HG02763 (cell line): ENCODE data around the gene CREB5.
"Not testable (repeated sequence)": the region's sequence is repeated elsewhere in the genome, so short reads cannot be mapped to it uniquely, and the experiment has no call there.

Source experiments
- ATAC-seq: cut with Tn5 transposase; IDR thresholded peaks from one replicate; pipeline ENCODE4 v1.9.1; 2021; ENCODE audit warnings: mild to moderate bottlenecking, moderate library complexity; ENCODE audit not compliant: unreplicated experiment

CREB5 gene, protein sequence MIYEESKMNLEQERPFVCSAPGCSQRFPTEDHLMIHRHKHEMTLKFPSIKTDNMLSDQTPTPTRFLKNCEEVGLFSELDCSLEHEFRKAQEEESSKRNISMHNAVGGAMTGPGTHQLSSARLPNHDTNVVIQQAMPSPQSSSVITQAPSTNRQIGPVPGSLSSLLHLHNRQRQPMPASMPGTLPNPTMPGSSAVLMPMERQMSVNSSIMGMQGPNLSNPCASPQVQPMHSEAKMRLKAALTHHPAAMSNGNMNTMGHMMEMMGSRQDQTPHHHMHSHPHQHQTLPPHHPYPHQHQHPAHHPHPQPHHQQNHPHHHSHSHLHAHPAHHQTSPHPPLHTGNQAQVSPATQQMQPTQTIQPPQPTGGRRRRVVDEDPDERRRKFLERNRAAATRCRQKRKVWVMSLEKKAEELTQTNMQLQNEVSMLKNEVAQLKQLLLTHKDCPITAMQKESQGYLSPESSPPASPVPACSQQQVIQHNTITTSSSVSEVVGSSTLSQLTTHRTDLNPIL

DNA sequence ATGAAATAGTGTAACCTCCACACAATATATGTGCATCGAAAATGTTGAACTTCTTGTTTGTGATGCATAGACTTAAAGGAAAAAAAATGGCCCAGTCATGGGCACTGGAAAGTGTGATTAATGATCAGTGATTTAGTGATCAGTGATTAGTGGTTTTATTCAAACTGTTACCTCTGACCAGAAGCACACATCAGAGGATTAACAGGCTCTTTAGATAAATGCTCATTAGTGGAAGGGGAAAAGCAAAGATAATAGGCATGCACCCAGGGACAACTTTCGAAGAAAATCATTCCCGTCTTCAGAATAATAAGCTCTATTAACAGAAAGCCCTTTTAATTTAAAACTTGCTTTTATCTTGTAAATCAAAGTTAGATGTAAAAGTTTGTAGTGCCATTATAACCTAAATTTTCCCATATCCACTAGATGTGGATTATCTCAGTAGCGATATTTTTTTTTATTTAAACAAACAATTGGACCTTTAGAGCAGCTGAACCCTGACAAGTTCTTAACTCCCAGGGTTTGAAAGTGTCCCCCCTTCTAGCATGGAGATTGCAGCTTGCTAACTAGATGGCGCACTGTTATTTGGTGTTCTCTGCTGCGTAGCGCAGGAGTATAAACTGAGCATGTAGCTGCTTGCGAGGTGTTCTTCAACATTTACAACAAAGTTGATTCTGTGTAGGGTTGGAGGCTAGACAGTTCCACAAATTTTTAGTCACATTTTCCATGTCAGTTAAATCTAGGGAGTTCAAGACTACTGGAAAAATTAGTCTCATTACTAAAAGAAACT lies at the start of gene CREB5:
CREB5 (plus strand) TSS at position 643 of the 787 bp plus-strand sequence. CDS start 397 bp downstream, outside the sequence.
- no peak for ATAC-seq

DNA sequence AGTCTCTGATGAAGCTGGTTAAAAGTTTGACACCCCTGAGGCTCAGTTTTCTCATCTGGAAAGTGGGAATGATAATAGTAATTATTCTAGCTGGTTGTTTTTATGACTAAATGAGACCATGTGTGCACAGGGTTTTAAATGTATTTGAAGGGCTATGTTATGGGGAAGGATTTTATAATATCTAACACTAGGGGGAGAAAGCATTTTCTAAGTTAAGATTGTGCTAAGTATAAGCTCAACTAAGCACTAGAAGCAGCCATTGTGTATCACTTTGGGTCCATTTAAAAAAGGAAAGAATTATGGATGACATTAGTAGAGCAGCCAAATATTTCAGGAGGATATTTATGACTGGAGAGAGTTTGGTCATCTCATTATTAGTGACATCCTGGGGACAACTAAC lies 49.5 kb upstream of the CREB5 start:
- ATAC-seq = no peak

DNA sequence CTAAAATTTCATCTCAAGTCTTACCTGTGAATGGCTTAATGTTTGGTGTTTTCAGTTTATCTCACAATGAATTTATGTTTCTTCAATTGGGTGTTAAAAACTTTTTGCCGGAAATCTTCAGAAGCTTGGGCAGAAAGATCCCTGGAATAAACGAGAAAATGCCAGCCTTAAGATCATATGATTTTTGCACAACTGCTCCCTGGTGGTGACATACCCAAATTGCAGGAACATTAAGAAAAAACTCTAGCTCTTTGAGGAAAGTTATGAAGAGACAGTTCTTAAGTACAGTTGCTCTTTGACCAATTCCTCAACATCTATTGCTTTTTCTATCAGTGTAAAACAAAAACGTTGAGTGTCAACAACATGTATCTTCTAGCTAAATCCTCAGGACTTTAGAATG lies 48.2 kb upstream of the CREB5 start:
- ATAC-seq = no peak

DNA sequence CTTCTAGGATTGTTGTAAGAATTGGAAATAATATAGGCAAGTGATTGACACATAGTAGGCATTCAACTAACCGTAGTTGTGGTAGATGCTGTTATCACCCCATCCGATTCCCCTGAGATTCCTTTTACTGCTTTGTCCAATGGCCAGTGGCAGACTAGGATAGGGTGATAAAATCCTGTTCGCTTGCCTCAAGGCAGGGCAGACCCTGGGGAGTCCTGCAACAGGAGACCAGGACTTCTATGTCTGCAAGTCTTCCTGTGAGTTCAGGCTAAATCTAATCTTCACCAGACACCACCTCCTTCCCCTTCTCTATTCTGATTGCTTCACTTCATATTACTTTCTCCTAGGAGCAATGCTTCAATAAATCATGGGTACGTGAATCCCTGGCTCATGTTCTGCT lies 42.8 kb upstream of the CREB5 start:
- no peak for ATAC-seq

DNA sequence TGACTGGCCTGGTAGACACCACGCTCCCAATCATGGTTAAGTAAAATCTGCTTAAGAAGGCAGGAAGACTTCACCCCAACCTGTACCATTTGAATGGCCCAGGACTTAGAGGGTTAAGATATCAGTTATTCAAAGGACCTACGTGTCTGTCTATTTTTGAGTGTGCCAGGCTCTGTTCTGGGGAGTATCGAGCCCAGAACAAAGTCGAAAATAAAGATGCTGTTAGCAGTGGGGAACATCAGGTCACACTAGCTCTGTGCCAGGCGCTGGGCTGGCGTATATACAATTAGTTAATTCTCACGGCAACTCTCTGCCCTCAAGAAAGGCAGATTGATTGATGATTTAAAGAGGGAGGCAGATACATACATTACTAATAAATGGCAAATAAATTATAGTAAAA lies 40.5 kb upstream of the CREB5 start:
- no peak for ATAC-seq

DNA sequence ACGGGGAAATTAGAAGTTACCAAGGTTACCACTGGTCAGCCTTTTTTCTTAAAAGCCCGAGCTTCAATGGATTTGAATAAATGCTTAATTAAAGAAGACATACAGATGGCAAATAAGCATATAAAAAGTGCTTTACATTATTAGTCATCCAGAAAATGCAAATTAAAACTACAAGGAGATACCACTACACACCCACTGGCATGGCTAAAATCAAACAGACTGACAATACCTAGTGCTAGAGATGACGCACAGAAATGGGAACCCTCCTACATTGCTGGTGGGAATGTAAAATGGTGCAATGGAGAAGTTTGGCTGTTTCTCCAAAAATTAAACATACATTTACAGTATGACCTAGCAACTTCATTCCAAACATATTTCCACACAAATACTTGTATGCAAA lies 38.3 kb upstream of the CREB5 start:
- ATAC-seq = no peak

DNA sequence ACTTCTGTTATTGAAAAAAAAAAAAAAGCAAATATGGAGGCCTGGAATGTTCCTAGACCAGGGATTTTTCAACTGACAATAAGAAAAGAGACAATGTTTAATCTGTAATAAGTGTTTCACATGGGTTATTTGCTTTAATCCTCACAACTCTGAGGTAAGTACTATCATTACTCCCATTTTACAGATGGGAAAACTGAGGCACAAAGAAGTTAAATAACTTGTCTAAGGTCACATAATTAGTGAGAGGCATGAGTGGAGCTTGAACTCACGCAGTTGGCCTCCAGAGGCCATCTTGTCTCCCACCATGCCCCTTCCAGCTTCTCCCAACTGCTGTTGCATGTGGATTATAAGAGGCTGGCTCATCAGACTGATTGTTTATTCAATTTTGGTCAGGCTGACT lies 36.6 kb upstream of the CREB5 start:
- ATAC-seq = no peak

DNA sequence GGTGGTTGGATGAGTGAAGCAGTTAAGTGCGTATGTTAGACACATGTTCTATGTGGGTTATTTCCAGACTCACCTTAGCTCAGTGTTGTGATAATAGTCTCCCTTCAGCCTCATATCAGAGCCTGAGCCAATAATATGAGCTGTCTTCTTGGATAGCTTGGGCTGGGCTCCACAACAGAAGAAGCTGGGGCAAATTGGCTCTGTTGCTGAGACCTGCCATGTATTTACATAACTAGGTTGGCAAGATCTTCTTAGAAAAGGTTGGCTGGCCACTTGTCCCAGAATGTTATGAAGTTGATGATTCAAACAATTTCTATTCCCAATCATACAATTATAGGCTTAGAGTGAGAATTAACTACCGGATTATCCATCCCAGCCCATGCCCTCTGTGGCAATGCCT lies 35.7 kb upstream of the CREB5 start:
- no peak for ATAC-seq

DNA sequence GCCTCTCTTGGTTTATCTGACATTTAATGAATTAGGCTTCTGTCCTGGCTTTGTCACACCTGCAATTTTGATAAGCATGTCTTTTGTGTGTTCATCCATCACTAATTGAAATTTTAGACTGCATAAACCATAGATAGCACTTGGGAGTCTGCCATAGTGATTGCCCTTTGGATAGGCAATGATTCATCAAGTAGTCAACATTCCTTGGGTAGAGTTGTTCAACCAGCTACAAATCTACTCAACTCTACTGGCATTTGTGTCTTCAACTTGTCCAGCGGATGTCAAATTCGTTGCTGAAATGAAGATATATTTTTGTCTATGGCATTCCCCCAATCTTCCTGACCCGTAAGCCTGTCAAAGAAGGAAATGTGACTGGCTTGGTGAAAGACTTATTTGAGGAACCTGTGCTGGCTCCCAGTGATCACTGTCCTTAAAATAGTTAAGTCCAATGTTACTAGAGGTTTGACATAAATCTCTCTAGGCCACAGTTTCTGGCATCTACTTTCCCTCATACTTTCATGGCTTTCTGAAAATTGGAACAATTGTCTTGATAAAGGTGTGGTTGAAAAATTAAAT lies 33.7 kb upstream of the CREB5 start:
- no peak for ATAC-seq

DNA sequence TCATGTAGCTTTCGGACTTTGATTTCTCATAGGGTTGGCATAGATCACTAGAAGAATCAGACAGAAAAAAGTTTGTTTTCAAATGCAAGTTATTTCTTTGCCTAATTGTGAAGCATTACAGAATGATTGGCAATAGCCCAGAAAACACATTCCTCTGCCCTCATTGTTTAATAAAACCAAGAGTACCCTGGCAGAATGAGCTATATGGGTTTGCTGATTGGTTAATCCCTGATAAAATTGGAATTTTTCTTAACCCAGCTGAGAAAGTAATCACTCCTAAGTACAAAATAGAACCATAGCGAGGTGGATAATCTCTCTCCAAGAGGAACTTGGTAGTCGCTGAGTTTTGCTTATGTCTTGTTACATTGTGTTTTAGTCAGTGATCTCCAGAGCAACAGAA lies 30.9 kb upstream of the CREB5 start:
- no peak for ATAC-seq

DNA sequence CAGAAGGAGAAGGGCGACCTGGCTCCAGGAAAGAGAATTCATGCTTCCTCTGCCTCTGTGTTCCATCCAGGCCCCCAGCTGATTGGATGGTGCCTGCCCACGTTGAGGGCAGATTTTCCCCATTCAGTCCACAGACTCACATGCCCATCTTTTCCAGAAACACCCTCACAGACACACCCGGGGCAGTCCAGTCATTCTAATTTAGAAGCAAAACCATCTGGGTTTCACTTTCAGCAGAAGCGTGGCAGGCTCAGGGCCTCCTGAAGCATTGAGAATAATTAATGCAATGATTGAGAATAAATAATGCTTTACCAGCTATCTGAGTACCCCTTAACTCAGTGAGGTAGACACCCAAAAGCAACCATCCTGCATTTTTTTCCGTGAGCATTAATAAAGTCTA lies 30.2 kb upstream of the CREB5 start:
- no peak for ATAC-seq

DNA sequence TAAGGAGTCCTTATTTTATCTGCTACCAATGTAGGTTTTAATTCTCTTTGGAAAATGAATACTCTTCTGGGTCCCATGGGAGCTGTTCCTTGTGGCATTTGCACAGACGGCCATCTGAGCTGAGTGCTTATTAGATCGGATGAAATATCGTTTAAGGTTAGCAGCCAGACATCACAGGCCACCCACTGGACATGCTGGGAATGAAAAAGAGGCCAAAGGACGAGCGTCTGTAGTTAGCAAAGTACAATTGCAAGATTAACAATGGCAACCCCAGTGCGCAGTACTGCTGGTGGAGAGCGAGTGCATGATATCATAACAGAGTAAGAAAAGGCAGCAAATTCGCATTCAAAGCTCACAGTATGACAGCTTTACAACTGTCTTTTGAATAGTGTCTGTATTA lies 28.3 kb upstream of the CREB5 start:
- ATAC-seq = no peak

DNA sequence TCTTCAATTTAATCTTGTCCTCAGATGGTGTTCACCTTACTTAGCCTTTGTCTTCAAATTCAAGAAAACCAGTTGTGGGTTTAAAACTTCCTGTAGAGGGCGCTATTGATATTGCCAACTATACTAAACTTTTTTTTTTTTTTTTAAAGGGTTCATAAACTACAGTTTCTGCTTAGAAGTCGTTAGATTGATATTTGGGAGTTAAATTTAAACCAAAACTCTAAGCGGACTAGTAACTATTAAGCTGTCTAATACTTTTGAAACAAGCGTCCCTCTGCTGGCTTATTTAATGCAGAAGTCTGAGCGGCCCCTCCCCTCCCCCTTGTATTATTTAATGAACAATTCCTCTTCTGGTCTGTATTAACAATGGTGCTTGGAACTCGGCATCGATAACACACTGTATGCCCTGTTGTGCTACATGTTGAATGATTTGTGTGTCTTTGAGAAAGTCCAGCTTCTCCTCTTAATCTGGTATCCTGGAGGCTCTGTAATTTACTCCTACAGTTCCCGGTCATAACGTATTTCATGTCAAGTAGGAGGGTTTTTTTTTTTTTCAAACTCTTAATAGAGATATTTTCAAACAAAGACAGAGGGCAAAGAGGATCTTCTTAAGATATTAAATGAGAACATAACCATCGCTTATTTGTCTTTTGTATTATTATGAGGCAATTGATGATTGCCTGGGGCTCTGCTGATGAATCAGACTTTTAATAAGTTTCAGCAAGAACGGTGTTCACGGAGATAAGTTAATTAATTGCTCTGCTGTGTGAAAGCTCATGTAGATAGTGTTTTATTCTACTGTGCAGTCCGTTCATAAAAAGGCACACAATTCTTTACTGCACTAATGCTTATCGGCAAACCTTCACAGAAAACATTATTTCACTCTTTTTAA lies 22.6 kb upstream of the CREB5 start:
- no peak for ATAC-seq

DNA sequence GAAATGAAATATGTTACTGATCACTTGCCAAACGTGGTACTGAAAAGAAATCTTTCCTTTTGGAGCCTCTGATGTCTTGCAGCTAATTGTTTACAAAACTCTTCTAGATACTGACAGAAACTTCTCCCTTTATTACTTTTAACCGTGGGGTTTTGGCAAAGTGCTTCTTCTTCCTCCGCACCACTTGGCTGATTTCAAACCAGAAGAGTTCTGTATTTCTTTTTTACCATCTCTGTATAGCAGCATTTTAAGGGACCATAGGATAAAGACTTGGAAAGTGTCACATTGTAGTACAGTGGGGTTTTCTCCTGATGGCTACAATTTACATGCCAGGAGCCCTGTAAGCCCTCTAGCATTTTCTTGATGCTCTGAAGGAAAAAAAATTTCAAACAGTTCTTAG lies 21.9 kb upstream of the CREB5 start:
- no peak for ATAC-seq

DNA sequence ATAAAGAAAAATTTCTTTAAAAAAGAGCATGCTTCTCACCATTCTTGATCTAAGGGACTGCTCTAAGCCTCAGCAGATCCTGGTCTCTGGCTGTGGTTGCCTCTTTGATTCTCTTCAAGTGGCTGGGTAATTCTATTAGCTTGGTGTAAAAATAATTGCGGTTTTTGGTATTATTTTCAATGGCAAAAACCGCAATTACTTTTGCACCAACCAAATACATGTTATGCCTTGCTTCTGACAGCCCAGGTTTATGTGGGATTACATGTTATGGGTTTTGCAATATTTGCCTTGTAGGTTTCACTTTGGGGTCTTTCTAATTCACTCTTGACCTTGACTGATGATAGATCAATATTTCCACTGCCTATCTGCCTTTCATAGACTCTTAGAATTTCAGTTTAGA lies 20.0 kb upstream of the CREB5 start:
- no peak for ATAC-seq

DNA sequence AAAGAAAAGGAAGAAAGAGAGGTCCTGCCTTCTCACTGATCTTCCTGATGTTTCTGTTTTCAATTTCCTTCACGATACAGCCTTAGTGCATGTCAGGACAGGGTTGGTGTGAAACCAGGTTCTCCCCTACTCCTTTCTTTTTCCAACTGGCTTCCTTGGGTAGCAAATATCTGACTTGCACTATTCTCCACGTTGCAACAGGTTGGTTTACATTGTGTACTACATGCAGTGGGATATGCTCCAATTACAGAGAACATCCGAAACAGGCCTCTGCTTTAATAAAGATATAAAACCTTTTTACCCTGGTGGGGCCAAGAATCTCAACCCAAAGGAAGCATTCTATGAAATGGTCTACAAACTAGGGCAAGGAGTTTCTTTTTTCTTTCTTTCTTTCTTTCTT lies 16.9 kb upstream of the CREB5 start:
- no peak for ATAC-seq

DNA sequence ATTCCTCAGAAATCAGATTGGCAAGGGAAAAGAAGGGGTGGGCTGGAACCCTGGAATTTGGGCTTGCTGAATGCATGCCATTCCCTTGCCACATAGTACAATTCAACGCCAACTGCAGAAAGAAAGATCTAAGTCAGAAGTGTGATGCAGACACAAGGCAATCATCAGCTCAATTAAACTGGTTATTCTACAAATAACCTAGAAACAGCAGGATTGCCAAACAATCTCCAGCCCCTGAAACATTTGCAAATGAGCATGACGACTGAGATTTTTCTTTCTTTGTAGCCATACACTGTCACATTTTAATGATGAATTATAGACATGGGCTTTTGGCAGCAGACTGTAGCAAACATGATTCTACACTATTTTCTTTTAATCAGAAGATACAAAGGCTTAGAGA lies 16.5 kb upstream of the CREB5 start:
- no peak for ATAC-seq

DNA sequence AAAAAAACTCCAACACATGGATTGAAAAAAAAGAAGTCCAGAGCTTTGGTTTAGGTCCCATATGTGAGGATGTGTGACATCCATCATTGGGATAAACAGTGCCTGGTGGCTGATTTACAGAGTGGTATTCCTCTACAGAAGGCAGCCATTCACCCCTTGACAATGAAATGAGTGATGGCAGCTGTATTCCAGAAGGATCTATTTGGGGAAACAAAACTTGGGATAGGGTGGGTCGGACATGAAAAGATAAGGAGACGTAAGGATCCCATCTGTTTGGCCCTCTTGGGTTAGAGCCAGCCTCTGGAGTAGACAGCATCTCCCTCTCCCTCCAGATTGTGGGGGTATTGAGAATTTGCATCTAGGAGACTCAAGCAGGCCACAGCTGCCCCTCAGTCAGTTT lies 15.2 kb upstream of the CREB5 start:
- ATAC-seq = no peak

DNA sequence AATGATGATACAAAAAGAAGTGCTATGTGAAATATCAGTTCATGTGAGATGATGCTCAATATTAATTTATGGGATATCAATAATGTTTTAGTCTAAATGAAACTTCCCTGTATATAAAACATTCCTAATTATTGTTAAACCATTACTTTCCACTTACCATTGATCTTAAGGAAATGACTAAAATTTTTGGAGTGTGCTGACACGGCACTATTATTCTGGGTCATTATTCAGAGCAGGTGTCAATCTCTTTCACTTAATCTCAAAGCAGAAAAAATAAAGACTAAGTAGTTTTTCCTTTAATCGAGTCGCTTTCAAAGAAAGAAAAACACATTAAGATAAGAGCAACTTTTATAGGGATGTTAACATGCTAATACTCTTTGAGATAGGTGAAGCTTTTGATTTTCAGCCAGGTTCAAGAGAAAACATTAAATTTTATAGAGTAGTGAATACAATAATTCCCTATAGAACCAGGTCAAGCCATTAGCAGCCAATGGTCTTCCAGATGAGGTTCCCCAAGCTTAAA lies 11.4 kb upstream of the CREB5 start:
- no peak for ATAC-seq

DNA sequence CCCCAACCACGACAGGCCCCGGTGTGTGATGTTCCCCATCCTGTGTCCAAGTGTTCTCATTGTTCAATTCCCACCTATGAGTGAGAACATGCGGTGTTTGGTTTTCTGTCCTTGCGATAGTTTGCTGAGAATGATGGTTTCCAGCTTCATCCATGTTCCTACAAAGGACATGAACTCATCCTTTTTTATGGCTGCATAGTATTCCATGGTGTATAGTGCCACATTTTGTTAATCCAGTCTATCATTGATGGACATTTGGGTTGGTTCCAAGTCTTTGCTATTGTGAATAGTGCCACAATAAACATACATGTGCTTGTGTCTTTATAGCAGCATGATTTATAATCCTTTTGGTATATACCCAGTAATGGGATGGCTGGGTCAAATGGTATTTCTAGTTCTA lies 10.8 kb upstream of the CREB5 start:
- not testable (repeated sequence) for ATAC-seq

DNA sequence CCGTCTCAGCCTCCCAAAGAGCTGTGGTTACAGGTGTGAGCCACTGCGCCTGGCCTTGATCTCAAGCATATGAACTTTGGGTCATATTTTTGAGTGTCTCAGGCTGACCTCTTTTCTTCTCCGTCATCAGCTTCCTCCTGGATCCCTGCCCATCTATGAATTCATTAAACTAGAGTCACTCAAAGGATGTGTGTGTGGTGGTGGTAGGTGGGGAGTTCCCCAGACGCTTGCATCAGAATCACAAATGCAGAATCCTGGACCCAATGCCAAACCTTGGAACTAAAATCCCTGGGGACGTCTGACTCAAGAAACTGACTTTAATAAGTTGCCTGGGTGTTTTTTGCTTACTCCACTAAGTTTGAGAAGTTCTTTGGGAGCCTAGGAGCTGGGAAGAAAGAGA lies 6.7 kb upstream of the CREB5 start:
- ATAC-seq = no peak
